Mesenchymal stem cell (in vitro differentiated cells and primary cell): Measurements from ENCODE around the gene ZMIZ2.
"Not testable (repeated sequence)": the region's sequence is repeated elsewhere in the genome, so short reads cannot be mapped to it uniquely, and the experiment has no call there.

Experiments
- DNase-seq: peaks from one replicate; pipeline ENCODE4 v3.0.0-alpha.2; 2013
- H2AFZ ChIP-seq: one replicate; pipeline ENCODE4 v1.6.1; 2013; ENCODE audit warnings: low read depth, mild to moderate bottlenecking, control low read depth, inconsistent platforms, low read length, moderate library complexity
- H2AK5ac ChIP-seq: 2 replicates; pipeline ENCODE4 v1.6.1; 2013; ENCODE audit warnings: low read length, moderate library complexity, mild to moderate bottlenecking, inconsistent platforms; ENCODE audit not compliant: severe bottlenecking
- H2BK120ac ChIP-seq: one replicate; pipeline ENCODE4 v1.6.1; 2013; ENCODE audit warnings: low read depth, mild to moderate bottlenecking, inconsistent platforms, low read length, moderate library complexity
- H2BK12ac ChIP-seq, 2 experiments: one replicate each; pipeline ENCODE4 v1.6.1; 2013; ENCODE audit warnings: inconsistent platforms in 2 of 2, low read length in 2 of 2, mild to moderate bottlenecking in 2 of 2, moderate library complexity in 2 of 2, control low read depth in 1 of 2
- H2BK15ac ChIP-seq: one replicate; pipeline ENCODE4 v1.6.1; 2013; ENCODE audit warnings: mild to moderate bottlenecking, low read depth, inconsistent platforms; ENCODE audit not compliant: poor library complexity, severe bottlenecking
- H2BK5ac ChIP-seq: 2 replicates; pipeline ENCODE4 v1.6.1; 2013; ENCODE audit warnings: low read depth, mild to moderate bottlenecking, low read length, control low read depth, inconsistent platforms; ENCODE audit not compliant: poor library complexity, severe bottlenecking
- H3K14ac ChIP-seq, 2 experiments: one replicate each; pipeline ENCODE4 v1.6.1; 2013; ENCODE audit warnings: inconsistent platforms in 2 of 2, low read length in 2 of 2, control low read depth in 1 of 2, mild to moderate bottlenecking in 1 of 2, moderate library complexity in 1 of 2
- H3K18ac ChIP-seq, 2 experiments: one replicate each; pipeline ENCODE4 v1.6.1; 2013; ENCODE audit warnings: inconsistent platforms in 2 of 2, low read length in 2 of 2, control low read depth in 1 of 2, low read depth in 1 of 2, mild to moderate bottlenecking in 1 of 2
- H3K23ac ChIP-seq, 2 experiments: one replicate each; pipeline ENCODE4 v1.6.1; 2013; ENCODE audit warnings: inconsistent platforms in 2 of 2, low read length in 2 of 2, mild to moderate bottlenecking in 2 of 2, moderate library complexity in 2 of 2, control low read depth in 1 of 2
- H3K27ac ChIP-seq: 2 replicates; pipeline ENCODE4 v1.5.1; 2013; ENCODE audit warnings: mild to moderate bottlenecking, moderate library complexity, low read length, control low read depth, inconsistent platforms; ENCODE audit not compliant: poor library complexity, severe bottlenecking
- H3K27me3 ChIP-seq, 2 experiments: 2 replicates each; pipeline versions ENCODE4 v1.6.1 to v1.7.0; 2013; ENCODE audit warnings: low read length in 2 of 2, mild to moderate bottlenecking in 2 of 2, moderate library complexity in 2 of 2, control low read depth in 1 of 2, inconsistent platforms in 1 of 2; ENCODE audit not compliant: control insufficient read depth in 1 of 2, insufficient read depth in 1 of 2
- H3K36me3 ChIP-seq, 2 experiments: 2 replicates each; pipeline versions ENCODE4 v1.6.1 to v1.7.0; 2013; ENCODE audit warnings: low read length in 2 of 2, control low read depth in 1 of 2, inconsistent platforms in 1 of 2, low read depth in 1 of 2, mild to moderate bottlenecking in 1 of 2; ENCODE audit not compliant: insufficient read depth in 2 of 2, control insufficient read depth in 1 of 2
- H3K4ac ChIP-seq, 2 experiments: one replicate each; pipeline ENCODE4 v1.6.1; 2013; ENCODE audit warnings: inconsistent platforms in 2 of 2, low read length in 2 of 2, mild to moderate bottlenecking in 2 of 2, moderate library complexity in 2 of 2, control low read depth in 1 of 2, low read depth in 1 of 2
- H3K4me1 ChIP-seq: 2 replicates; pipeline ENCODE4 v1.6.1; 2013; ENCODE audit warnings: low read depth, low read length, control low read depth; ENCODE audit not compliant: control insufficient read depth, insufficient read depth
- H3K4me2 ChIP-seq: 2 replicates; pipeline ENCODE4 v1.6.1; 2013; ENCODE audit warnings: low read length, mild to moderate bottlenecking, inconsistent platforms; ENCODE audit not compliant: poor library complexity, severe bottlenecking
- H3K4me3 ChIP-seq, 2 experiments: 2 replicates each; pipeline versions ENCODE4 v1.5.1 to v1.7.0; 2013; ENCODE audit warnings: low read length in 2 of 2, mild to moderate bottlenecking in 2 of 2, control low read depth in 1 of 2, low read depth in 1 of 2; ENCODE audit not compliant: insufficient read depth in 1 of 2
- H3K79me1 ChIP-seq: replicated peaks from 2 replicates; pipeline ENCODE4 v1.6.1; 2013; ENCODE audit warnings: mild to moderate bottlenecking, control low read depth, low read length, inconsistent platforms; ENCODE audit not compliant: poor library complexity, severe bottlenecking
- H3K9ac ChIP-seq: 2 replicates; pipeline ENCODE4 v1.7.0; 2013; ENCODE audit warnings: mild to moderate bottlenecking, low read length, moderate library complexity
- H3K9me3 ChIP-seq: 2 replicates; pipeline ENCODE4 v1.7.0; 2013; ENCODE audit warnings: mild to moderate bottlenecking, low read length; ENCODE audit not compliant: control insufficient read depth
- H4K8ac ChIP-seq: one replicate; pipeline ENCODE4 v1.6.1; 2013; ENCODE audit warnings: inconsistent platforms, mild to moderate bottlenecking, low read length, moderate library complexity
- H4K91ac ChIP-seq: one replicate; pipeline ENCODE4 v1.6.1; 2013; ENCODE audit warnings: mild to moderate bottlenecking, low read length, inconsistent platforms
- WGBS: methylation state at CpG from one replicate; pipeline ENCODE4 v1.1.7; 2013; ENCODE audit warnings: mixed read lengths; 5-methylcytosine and 5-hydroxymethylcytosine counted together

ZMIZ2 gene

GRCh38 chr7:44772440-44772839, 23.8 kb downstream of the ZMIZ2 start:
- H3K4me3 ChIP-seq: no peak overlapping the region
- 91% methylated on average over 4 of the region's 6 CpGs for WGBS
- no peak overlapping the region for H3K27ac ChIP-seq
- H3K79me1 ChIP-seq: no peaks in the 10 kb centered on the region
- H2BK120ac ChIP-seq: no peak overlapping the region
- no peak overlapping the region for H3K9ac ChIP-seq
- H2BK15ac ChIP-seq: no peak overlapping the region
- peaks cover 0 to 10% of the 10 kb centered on the region in 2 experiments for H3K27me3 ChIP-seq
- H2AK5ac ChIP-seq: no peak overlapping the region
- H4K8ac ChIP-seq: no peak overlapping the region
- no peak overlapping the region for H3K14ac ChIP-seq
- H4K91ac ChIP-seq: no peak overlapping the region
- no peak overlapping the region for H2BK12ac ChIP-seq
- H2AFZ ChIP-seq: no peak overlapping the region
- no peak for DNase-seq
- no peak overlapping the region for H3K23ac ChIP-seq
- H3K9me3 ChIP-seq: no peaks in the 10 kb centered on the region
- H3K36me3 ChIP-seq: peaks cover 6 to 15% of the 10 kb centered on the region in 2 experiments
- H3K4me2 ChIP-seq: no peak overlapping the region
- H3K4me1 ChIP-seq: peaks cover 23% of the 10 kb centered on the region
- H2BK5ac ChIP-seq: no peak overlapping the region
- no peak overlapping the region for H3K18ac ChIP-seq
- H3K4ac ChIP-seq: no peak overlapping the region

- Histone ChIP-seq H2BK12ac (no peak overlapping the region), H3K23ac (no peak overlapping the region)
These were observed 24.2 kb downstream of the ZMIZ2 start for GRCh38 chr7:44772867-44773266.

DNA sequence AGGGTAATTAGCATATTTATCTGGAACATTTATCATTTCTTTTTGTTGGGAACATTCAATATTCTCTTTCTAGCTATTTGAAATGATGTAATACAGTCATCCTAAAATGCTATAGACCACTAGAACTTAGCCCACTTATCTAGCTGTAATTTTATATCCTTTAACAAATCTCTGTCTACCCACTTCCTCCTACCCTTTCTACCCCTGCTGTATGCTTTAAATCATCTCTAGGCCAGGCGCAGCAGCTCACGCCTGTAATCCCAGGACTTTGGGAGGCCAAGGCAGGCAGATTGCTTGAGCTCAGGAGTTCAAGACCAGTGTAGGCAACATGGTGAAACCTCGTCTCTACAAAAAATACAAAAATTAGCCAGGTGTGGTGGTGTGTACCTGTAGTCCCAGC, 25.8 kb downstream of the ZMIZ2 start:
- H2BK5ac ChIP-seq, H2BK12ac ChIP-seq, H2BK120ac ChIP-seq, H3K4me3 ChIP-seq, H3K9ac ChIP-seq, H3K9me3 ChIP-seq, H2AFZ ChIP-seq, H3K27ac ChIP-seq, H3K79me1 ChIP-seq, H4K8ac ChIP-seq, H3K4me1 ChIP-seq, H3K18ac ChIP-seq, H4K91ac ChIP-seq, H3K4ac ChIP-seq, DNase-seq, H2BK15ac ChIP-seq, H2AK5ac ChIP-seq, H3K36me3 ChIP-seq, H3K23ac ChIP-seq, H3K14ac ChIP-seq, H3K4me2 ChIP-seq: not testable (repeated sequence)
- H3K27me3 ChIP-seq: peaks cover 0 to 10% of the 10 kb centered on the region in 2 experiments
- 83% methylated on average over 3 of the region's 3 CpGs for WGBS

More at GRCh38 chr7:44772867-44773266, 24.2 kb downstream of the ZMIZ2 start:
- H2BK120ac ChIP-seq: no peak overlapping the region
- H3K4me3 ChIP-seq: no peak overlapping the region
- H3K27ac ChIP-seq: no peak overlapping the region
- H3K27me3 ChIP-seq: peaks cover 0 to 10% of the 10 kb centered on the region in 2 experiments
- no peak overlapping the region for H3K4ac ChIP-seq
- no peak overlapping the region for H3K4me2 ChIP-seq
- H2AFZ ChIP-seq: no peak overlapping the region
- H2AK5ac ChIP-seq: no peak overlapping the region
- DNase-seq: no peak
- 74% methylated on average over 10 of the region's 10 CpGs for WGBS
- peaks cover 19% of the 10 kb centered on the region for H3K4me1 ChIP-seq
- H3K9ac ChIP-seq: no peak overlapping the region
- H3K79me1 ChIP-seq: no peaks in the 10 kb centered on the region
- H3K14ac ChIP-seq: no peak overlapping the region
- H2BK5ac ChIP-seq: no peak overlapping the region
- no peaks in the 10 kb centered on the region for H3K9me3 ChIP-seq
- H3K36me3 ChIP-seq: peaks cover 2 to 11% of the 10 kb centered on the region in 2 experiments
- H3K18ac ChIP-seq: no peak overlapping the region
- no peak overlapping the region for H4K8ac ChIP-seq
- no peak overlapping the region for H2BK15ac ChIP-seq
- no peak overlapping the region for H4K91ac ChIP-seq

GRCh38 chr7:44775383-44776107, 26.9 kb downstream of the ZMIZ2 start:
- H2BK15ac ChIP-seq: no peak overlapping the region
- H4K8ac ChIP-seq: no peak overlapping the region
- H3K4me3 ChIP-seq: no peak overlapping the region
- no peak overlapping the region for H3K27ac ChIP-seq
- H3K4me1 ChIP-seq: no peaks in the 10 kb centered on the region
- H3K4ac ChIP-seq: no peak overlapping the region
- H3K14ac ChIP-seq: no peak overlapping the region
- H3K9ac ChIP-seq: no peak overlapping the region
- no peak overlapping the region for H2BK120ac ChIP-seq
- no peak overlapping the region for H4K91ac ChIP-seq
- no peaks in the 10 kb centered on the region for H3K36me3 ChIP-seq
- peaks cover 0 to 10% of the 10 kb centered on the region in 2 experiments for H3K27me3 ChIP-seq
- no peaks in the 10 kb centered on the region for H3K9me3 ChIP-seq
- no peak overlapping the region for H2AK5ac ChIP-seq
- no peak overlapping the region for H3K4me2 ChIP-seq
- H3K18ac ChIP-seq: no peak overlapping the region
- peak overlapping the region in 1 of 2 experiments; percentile 19 for H3K23ac ChIP-seq
- no peak for DNase-seq
- WGBS: 90% methylated on average over 6 of the region's 6 CpGs
- no peak overlapping the region for H2BK5ac ChIP-seq
- no peak overlapping the region for H2AFZ ChIP-seq
- H2BK12ac ChIP-seq: no peak overlapping the region
- no peaks in the 10 kb centered on the region for H3K79me1 ChIP-seq
